DOHH2 (cell line): ENCODE measurements around the gene PCSK5.

ENCODE experiments used
- H3F3A ChIP-seq: fragments of 200-600 bp; sonication (generic), shearing (Covaris generic); 2 replicates; pipeline ENCODE4 v1.6.0; 2016; ENCODE audit warnings: antibody characterized with exemption, mild to moderate bottlenecking; ENCODE audit not compliant: control insufficient read depth, insufficient read depth
- H3K27ac ChIP-seq: fragments of 200-600 bp; sonication (generic); 2 replicates; pipeline ENCODE4 v1.5.1; 2014; ENCODE audit warnings: low read depth, mild to moderate bottlenecking, low read length, moderate library complexity
- H3K27me3 ChIP-seq: fragments of 200-600 bp; sonication (generic); 2 replicates; pipeline ENCODE4 v1.6.1; 2014; ENCODE audit warnings: mild to moderate bottlenecking, low read length, mixed read lengths; ENCODE audit not compliant: control insufficient read depth
- H3K36me3 ChIP-seq: fragments of 200-600 bp; sonication (generic); 2 replicates; pipeline ENCODE4 v1.6.1; 2014; ENCODE audit warnings: mild to moderate bottlenecking, low read length, moderate library complexity, mixed read lengths; ENCODE audit not compliant: control insufficient read depth
- H3K4me1 ChIP-seq: fragments of 200-600 bp; sonication (generic); 2 replicates; pipeline ENCODE4 v1.6.1; 2014; ENCODE audit warnings: mild to moderate bottlenecking, low read length, mixed read lengths; ENCODE audit not compliant: control insufficient read depth
- H3K4me2 ChIP-seq: fragments of 200-600 bp; sonication (generic); 2 replicates; pipeline ENCODE4 v1.6.0; 2014; ENCODE audit warnings: mild to moderate bottlenecking, low read length, moderate library complexity
- H3K4me3 ChIP-seq: fragments of 200-600 bp; sonication (generic); 2 replicates; pipeline ENCODE4 v1.5.1; 2014; ENCODE audit warnings: mild to moderate bottlenecking, low read length, mixed read lengths
- H3K79me2 ChIP-seq: fragments of 200-600 bp; sonication (generic); 2 replicates; pipeline ENCODE4 v1.6.1; 2014; ENCODE audit warnings: mild to moderate bottlenecking, low read length, mixed read lengths; ENCODE audit not compliant: control insufficient read depth
- H3K9me2 ChIP-seq: fragments of 200-600 bp; sonication (generic); replicated peaks from 2 replicates; pipeline ENCODE4 v1.6.1; 2014; ENCODE audit warnings: mild to moderate bottlenecking, low read length, mixed read lengths; ENCODE audit not compliant: control insufficient read depth
- H3K9me3 ChIP-seq: fragments of 200-600 bp; sonication (generic); 2 replicates; pipeline ENCODE4 v1.6.1; 2014; ENCODE audit warnings: antibody characterized with exemption, low read length, mixed read lengths; ENCODE audit not compliant: control insufficient read depth, insufficient read depth
- H4K20me1 ChIP-seq: fragments of 200-600 bp; sonication (generic); 2 replicates; pipeline ENCODE4 v1.6.0; 2014; ENCODE audit warnings: low read depth, mild to moderate bottlenecking, antibody characterized with exemption, low read length, moderate library complexity; ENCODE audit not compliant: control insufficient read depth, insufficient read depth
- CTCF ChIP-seq: fragments of 200-600 bp; sonication (generic); IDR thresholded peaks from one replicate; pipeline ENCODE4 v1.5.1; 2014; ENCODE audit warnings: antibody characterized with exemption, mild to moderate bottlenecking, low read depth, low read length; ENCODE audit not compliant: poor library complexity, severe bottlenecking
- EZH2phosphoT487 ChIP-seq: fragments of 200-600 bp; sonication (generic); IDR thresholded peaks from 2 replicates; pipeline ENCODE4 v1.6.1; 2017; ENCODE audit warnings: borderline replicate concordance, mild to moderate bottlenecking, antibody characterized with exemption, low read length, moderate library complexity, mixed read lengths

PCSK5 gene

GRCh38 chr9:75939536-75940111 lies 49.2 kb downstream of the PCSK5 start:
- Histone ChIP-seq H3K27me3 (no peaks in the 10 kb centered on the region), H3K9me3 (no peaks in the 10 kb centered on the region), H3K79me2 (no peaks in the 10 kb centered on the region), H3K27ac (no peak overlapping the region), H3K36me3 (no peaks in the 10 kb centered on the region), H3K4me1 (no peaks in the 10 kb centered on the region), H3K9me2 (no peaks in the 10 kb centered on the region), H3K4me2 (no peak overlapping the region), H3F3A (no peaks in the 10 kb centered on the region), H3K4me3 (no peak overlapping the region), H4K20me1 (no peaks in the 10 kb centered on the region)
- TF ChIP-seq EZH2phosphoT487 = no peak
- TF ChIP-seq CTCF = no peak

- Histone ChIP-seq H3K9me2 (no peaks in the 10 kb centered on the region), H3K9me3 (no peaks in the 10 kb centered on the region), H3K79me2 (no peaks in the 10 kb centered on the region), H3K4me2 (no peak overlapping the region), H3K4me1 (no peaks in the 10 kb centered on the region), H3K27me3 (no peaks in the 10 kb centered on the region), H3K27ac (no peak overlapping the region), H3F3A (no peaks in the 10 kb centered on the region), H4K20me1 (no peaks in the 10 kb centered on the region), H3K4me3 (no peak overlapping the region), H3K36me3 (no peaks in the 10 kb centered on the region)
- TF ChIP-seq CTCF = no peak
- no peak for TF ChIP-seq EZH2phosphoT487
These were observed 50.6 kb downstream of the PCSK5 start for GRCh38 chr9:75941066-75941465.

GRCh38 chr9:75941577-75942311 lies 51.3 kb downstream of the PCSK5 start:
- Histone ChIP-seq H3K9me3 (no peaks in the 10 kb centered on the region), H4K20me1 (no peaks in the 10 kb centered on the region), H3K9me2 (no peaks in the 10 kb centered on the region), H3K27ac (no peak overlapping the region), H3K4me1 (no peaks in the 10 kb centered on the region), H3K79me2 (no peaks in the 10 kb centered on the region), H3K27me3 (no peaks in the 10 kb centered on the region), H3F3A (no peaks in the 10 kb centered on the region), H3K36me3 (no peaks in the 10 kb centered on the region), H3K4me3 (no peak overlapping the region), H3K4me2 (no peak overlapping the region)
- TF ChIP-seq CTCF (no peak), EZH2phosphoT487 (no peak)
